CD1c-positive myeloid dendritic cell (primary cell): Measurements from ENCODE around the gene WBP1.

ENCODE experiments used
- DNase-seq: peaks from one replicate; pipeline ENCODE4 v3.0.0-alpha.2; 2016; ENCODE audit errors: extremely low spot score

The WBP1 gene

GRCh38 chr2:74502720-74503505, 44.7 kb downstream of the WBP1 start:
- DNase-seq, result peak; percentile 71

- DNase-seq, result no peak
Observed at GRCh38 chr2:74503506-74504475, 45.6 kb downstream of the WBP1 start.

- no peak for DNase-seq
Observed at GRCh38 chr2:74504591-74504990, 46.4 kb downstream of the WBP1 start.

- no peak for DNase-seq
Observed at GRCh38 chr2:74505448-74506246, 47.4 kb downstream of the WBP1 start.

- DNase-seq, result peak; percentile 98
Observed at GRCh38 chr2:74507145-74507925, 49.1 kb downstream of the WBP1 start, which contains the start of gene PCGF1. Gene PCGF1 (minus strand): TSS chr2:74507695. CDS start chr2:74507668, 27 bp downstream.

GRCh38 chr2:74507926-74508520, 49.8 kb downstream of the WBP1 start:
- no peak for DNase-seq

GRCh38 chr2:74510272-74510671, 52.0 kb downstream of the WBP1 start:
- no peak for DNase-seq
